HG02623 (cell line): ENCODE results near the gene ANTXRL.
"Not testable (repeated sequence)": the region's sequence is repeated elsewhere in the genome, so short reads cannot be mapped to it uniquely, and the experiment has no call there.

Experiments
- ATAC-seq: cut with Tn5 transposase; IDR thresholded peaks from one replicate; pipeline ENCODE4 v1.9.1; 2021; ENCODE audit warnings: moderate library complexity; ENCODE audit not compliant: unreplicated experiment

ANTXRL gene

DNA sequence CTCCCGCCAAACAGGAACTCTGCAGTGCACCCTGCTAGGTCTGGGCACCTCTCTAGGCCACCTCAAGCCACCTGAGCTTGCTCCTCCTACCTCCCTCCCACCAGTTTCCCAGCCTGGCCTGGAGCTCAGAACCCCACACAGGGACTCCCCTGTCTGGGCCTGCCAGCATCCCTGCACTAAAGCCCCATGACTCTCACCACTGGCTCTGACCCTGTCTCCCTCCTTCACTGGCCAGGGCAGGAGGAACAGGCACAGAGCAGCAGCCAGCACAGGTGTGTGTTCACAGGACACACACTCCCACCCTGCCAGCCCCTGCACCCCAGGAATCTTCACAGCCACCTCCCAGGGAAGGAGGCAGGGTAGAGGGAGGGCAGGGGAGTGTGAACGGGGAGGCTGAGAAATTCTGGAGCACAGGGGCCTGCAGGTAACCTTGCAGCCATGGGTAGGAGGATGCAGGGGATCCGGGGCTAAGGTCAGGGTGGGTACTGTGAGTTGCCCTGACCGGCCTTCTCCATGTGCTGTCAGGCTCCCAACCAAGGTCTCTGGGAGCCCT, 13.9 kb upstream of the ANTXRL start:
- no peak for ATAC-seq

DNA sequence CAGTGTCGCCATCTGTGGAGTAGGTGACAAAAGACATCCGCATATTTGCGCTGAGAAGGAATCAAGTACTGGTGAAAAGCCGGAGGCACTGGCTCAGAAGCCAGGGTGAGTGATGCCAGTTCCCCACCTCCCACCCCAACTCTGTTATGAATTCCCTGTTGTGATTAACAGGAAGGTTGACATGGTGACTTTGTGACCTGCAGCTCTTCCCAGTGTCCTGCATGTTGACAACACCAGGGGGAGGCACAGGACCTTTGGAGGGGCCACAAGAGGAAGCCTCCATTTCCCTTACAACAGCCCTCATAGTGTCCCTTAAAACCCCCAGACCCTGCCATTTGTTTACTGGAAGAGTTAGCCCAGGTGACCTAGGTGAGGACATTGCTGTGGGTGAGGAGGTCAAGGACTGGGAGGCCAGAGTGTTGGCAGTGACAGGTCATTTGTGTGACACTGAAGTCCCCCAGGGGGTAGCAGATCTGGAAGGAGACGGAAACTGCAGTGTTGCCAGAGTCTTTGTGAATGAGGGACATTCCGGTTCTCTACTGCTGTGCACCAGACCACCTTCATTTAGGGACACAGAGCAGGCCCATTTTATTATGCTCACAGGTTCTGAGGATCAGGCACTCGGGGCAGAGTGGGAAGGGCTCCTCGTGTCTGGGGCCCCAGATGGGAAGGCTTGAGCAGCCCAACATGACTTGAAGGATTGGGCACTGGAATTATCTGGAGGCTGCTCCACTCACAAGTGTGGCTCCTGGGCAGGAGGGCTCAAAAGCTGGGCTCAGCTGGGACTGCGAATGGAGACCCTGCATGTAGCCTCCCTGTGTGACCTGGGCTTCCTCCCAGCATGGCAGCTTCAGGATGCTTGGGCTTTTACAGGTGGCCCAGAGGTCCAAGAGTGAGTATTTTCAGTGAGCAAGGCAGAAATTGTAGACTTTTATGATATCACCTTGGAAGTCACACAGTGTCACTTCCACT, 13.0 kb upstream of the ANTXRL start:
- ATAC-seq: no peak

DNA sequence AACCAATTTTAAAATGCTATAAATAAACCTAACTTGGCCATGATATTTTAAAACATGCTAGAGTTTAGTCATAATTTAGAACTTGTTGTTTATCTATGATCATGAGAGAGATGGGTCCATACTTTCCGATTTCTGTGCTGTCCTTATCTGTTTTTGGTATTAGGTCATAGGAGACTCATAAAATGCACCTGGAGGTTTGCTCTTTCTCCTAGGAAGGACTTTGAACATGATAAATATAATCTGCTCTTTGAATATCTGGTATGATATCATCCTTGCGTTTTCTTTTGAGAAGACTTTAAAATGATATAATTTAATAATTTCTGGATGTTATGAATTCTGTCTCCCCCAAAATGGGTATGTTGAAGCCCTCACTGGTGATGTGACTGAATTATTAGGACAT, 9.0 kb upstream of the ANTXRL start:
- ATAC-seq: no peak

DNA sequence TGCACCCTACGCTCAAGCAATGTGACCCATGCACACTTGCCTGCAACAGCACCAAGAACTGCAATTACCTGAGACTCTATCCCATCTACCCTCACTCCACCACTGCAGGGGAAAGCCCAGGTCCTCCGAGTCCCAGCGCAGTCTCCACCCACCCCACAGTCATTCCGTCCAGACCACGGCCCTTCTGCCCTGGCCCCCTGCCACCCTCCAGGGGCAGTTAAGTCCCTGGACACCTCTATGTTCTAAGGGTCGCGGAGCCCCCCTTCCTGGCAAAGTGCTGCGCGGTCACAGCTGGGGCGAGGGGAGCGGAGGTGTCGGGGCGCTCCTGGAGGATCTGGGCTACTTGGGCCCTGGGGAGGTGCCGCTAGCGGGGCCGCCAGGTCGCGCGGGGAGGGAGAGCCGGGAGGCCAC, 4.4 kb upstream of the ANTXRL start:
- ATAC-seq: not testable (repeated sequence)

DNA sequence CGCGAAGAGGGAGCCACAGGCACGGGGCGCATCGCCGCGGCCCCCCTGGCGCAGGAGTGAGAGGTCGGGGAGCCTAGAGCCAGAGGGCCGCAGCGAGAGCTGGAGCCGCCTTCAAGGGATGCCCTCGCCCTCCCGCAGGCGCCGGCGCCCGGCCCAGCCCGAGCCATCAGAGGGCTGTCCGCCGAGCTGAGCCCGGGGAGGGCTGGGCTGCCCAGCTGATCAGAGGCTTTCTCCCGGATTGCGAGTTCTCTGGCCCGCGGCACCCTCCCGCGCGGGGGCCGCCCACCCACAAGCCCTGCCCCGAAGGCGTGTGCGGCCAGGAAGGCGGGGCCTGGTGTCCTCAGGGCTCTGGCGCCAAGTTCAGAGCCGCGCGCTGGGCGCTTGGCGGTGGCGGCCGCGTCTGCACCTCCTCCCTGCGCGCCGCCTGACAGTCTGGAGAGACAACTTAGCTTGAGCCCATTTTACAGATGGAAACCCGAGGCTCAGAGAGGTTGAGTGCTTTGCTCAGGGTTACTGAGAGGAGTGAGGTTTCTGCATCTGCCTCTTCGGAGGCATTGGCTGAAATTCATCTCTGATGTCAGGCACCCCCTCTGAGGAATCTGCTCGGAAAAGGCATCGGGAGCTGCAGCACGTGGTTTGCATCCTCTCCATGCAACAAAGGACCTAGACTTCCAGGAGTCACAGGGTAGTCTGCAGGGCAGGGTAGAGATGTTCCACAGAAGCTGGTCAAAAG, 3.8 kb upstream of the ANTXRL start:
- no peak for ATAC-seq

DNA sequence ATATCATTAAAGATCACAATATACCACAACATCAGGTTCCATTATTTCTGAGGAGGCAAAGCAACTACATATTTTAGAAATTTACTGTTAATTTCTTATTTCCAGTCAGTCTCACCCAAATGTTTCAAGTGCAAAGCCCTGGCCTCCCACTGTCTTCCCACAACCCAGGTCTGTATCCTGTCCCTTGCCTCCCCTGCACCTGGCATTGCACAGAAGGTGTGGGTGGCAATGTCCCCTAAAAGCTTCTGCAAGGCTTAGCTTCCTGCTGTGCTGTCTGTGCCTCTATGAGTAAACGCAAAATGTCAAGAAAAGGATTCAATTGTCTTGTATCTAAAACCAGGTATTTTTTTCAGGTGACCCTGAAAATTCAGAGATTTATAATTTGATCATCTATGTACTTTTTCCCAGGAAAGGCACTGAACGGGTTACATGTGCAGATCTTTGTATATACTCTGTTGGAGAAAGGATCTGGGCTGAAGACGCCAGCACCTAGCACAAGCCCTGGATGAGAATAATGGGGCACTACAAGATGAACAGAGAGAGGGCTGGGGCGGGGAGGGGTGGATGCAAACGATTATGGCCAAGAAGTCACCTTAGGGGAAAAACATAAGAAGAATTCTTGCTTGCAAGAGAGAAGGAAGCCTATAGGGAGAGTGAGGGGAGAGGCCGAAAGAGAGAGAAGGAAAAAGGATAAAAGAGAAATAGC, 3.1 kb upstream of the ANTXRL start:
- no peak for ATAC-seq

DNA sequence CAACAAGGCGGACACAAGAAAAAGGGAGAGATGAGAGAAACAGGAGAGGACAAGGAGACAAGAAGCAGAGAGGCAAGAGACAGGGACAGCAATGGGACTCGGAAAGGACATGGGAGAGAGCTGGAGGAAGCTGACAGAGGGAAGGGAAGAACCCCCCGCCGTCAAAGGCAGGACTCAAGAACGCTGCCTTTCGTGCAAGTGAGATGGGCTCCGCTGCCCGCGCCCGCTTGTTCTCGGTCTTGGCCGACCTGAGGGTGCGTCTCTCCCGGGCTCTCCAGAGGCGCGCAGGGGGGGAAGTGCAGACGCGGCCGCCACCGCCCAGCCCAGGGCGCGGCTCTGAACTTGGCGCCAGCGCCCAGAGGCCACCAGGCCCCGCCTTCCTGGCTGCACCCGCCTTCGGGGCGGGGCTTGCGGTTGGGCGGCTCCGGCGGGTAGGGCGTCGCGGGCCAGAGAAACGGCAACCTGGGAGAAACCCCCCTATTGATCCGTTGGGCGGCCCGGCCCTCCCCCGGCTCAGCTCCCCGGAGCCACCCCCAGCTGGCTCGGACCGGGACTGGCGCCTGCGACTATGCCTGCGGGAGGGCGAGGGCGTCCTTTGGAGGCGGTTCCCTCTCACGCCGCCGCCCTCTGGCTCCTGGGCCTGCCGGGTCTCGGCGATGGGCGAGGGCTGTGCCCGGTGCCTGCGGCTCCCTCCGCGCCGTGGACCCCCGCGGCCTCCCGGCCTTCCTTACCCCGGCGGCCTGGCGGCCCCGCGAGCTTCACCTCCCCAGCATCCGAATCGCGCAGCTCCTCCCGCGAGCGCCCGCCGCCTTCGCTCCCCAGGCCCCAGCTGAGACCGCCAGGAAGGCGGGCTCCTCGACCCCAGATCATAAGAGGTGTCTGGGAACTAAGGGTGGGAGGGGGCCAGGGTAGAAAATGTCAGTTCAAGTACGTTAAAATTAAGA, 2.2 kb upstream of the ANTXRL start:
- ATAC-seq: peak; percentile 92

DNA sequence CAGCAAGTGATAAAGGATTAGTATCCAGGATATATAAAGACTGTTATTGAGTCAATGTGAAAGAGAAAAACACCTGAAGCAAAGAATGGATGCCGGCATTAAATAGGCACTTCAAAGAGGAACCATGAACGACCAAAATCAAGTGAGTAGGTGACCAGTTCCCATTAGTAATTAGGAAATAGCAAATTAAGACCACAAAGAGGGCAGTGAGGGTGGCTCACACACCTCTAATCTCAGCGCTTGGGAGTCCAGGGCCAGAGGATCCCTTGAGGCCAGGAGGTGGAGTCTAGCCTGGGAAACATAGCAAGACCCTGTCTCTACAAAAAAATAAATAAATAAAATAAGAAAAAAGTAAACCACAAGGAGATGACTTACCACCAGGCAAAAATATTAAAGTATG, 1.5 kb upstream of the ANTXRL start:
- ATAC-seq: no peak

DNA sequence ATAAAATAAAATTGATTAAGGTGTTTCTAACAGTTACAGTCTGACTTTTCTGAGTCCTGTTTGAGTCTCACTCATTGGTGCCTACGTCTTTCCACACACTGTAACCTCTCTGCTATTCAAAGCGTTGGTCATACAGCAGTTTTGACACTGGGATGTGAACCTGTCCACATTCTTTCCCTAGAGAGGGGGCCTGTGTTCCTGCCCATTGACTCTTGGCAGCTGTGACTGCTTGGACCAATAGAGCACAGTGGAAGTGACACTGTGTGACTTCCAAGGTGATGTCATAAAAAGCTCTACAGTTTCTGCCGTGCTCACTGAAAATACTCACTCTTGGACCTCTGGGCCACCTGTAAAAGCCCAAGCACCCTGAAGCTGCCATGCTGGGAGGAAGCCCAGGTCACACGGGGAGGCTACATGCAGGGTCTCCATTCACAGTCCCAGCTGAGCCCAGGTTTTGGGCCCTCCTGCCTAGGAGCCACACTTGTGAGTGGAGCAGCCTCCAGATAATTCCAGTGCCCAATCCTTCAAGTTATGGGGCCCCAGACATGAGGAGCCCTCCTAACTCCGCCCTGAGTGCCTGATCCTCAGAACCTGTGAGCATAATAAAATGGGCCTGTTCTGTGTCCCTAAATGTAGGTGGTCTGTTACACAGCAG, 704 bp upstream of the ANTXRL start:
- ATAC-seq: no peak

DNA sequence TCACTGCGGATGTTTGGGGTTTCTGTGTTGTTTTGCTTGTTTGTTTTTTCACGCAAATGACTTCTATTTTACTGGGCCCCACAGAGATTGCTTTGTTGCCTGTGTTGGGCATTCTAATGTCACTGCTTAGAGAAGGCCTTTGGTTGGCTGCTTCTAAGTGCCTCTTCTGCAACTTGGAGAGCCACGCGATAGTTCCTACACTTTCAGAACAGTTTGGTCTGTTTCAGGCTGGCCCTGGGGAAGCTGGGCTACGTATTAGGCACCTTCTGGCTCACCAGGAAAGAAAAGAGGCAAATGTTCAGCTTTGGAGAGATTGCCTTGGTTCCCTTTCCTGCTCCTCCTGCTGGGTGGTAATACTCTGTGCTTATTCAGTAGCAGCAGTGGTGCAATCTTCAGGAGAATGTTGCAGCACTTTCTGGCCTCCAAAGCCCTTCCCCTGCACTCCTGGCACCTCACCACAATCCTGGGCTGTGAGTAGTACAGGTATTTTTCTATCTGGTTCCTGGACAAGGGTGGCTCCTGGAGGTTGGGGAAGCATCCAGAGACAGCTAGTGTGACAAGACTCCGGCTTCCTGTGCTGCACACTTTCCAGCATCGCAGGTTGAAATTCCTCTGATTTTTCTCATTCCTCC, 1.2 kb downstream of the ANTXRL start:
- no peak for ATAC-seq

DNA sequence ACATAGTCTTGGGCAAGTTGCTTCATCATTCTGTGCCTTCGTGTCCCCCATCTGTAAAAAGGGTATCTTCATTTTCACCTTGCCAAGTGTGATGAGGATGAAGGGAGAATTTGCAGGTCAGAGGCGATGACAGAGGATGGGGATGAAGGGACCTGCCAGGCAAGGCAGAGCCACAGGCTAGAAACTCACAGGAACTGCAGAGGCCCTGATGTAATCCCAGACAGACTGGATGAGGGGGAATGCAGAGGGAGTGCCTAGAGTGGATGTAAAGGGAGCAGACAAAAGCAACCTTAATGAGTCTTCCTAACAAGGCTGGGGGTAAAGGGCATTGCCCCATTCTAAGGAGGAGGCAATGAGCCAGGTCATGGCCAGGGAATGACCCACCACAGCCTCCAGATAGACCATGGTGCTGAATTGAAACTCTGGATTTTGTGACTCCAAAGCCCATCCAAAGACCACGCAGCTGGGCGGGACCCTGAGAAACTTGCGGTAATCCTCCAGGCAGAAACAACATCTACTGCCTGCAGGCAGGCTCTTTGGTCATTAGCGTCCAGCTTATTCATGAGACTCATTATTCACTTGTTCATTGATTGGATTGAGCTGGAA, 1.9 kb downstream of the ANTXRL start:
- ATAC-seq: no peak

DNA sequence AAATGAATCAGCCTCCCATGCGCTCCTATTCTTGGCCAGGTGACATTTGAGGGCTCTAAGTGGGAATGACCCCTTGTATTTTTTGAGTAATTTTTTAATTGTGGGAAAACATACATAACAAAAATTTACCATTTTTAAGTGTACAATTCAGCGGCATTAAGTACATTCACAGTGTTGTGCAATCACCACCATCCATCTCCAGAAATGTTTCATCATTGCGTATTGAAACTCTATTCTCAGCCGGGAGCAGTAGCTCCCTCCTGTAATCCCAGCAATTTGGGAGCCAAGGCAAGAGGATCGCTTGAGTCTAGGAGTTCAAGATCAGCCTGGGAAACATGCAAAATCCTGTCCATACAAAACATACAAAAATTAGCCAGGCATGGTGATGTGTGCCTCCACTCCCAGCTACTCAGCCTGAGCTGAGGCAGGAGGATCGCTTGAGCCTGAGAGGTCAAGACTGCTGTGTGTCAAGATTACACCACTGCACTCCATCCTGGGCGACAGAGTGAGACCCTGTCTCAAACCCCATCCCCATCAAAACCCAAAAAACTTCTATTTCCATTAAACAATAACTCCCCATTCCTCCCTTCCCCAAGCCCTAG, 2.5 kb downstream of the ANTXRL start:
- no peak for ATAC-seq

DNA sequence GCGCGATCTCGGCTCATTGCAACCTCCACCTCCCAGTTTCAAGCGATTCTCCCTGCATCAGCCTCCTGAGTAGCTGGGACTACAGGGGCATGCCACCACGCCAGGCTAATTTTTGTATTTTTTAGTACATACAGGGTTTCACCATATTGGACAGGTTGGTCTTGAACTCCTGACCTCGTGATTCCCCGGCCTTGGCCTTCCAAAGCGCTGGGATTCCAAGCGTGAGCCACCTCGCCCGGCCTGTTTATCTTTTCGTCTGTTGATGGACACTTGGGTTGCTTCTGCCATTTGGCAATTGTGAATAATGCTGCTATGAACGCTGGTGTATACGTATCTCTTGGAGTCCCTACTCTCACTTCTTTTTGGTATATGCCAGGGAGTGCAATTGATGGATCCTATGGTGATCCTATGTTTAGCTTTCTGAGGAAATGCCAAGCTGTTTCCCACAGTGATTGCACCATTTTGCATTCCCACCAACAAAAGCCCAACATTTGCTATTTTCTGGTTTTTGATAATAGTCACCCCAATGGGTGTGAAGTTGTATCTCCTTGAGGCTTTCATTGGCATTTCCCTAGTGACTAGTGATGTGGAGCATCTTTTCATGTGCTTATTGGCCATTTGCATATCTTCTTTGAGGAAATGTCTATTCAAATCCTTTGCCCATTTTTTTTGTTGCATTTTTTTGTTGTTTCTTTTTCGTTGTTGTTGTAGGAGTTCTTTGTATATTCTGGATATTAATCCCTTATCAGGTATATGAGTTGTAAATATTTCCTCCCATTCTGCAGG, 3.5 kb downstream of the ANTXRL start:
- no peak for ATAC-seq

DNA sequence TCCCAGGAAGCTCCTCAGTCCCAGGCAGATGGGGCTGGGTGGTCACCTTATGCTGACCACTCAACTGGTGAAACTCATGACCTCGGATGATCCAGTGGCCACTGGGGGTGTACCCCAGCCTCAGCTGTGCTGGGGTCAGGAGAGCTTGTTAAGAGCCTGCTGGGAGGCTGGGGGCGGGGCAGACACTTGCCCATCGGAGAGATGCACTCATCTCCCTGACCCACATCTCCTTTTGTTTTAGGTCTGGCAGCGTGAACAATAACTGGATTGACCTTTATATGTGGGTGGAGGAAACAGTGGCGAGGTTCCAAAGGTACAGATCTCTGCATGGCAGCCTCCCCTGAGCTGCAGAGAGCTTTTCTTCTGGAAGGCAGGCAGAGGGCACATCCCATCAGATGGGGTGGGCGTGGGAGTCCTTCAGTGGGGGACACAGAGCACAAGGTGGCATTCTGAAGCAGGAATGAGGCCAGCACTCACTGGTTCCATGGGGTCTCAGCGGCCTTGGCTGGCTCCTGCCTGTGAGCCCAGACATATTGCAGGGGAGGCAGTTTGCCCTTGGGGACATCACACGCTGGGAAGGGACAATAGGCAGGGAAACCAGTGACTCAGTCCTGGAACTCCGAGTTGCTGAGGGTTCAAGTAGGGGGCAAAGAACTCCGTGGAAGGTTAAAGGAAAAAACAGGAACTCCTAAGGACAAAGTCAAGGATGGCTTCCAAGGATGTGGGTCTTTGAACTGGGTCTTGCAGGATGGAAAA, 5.2 kb downstream of the ANTXRL start:
- ATAC-seq: no peak

DNA sequence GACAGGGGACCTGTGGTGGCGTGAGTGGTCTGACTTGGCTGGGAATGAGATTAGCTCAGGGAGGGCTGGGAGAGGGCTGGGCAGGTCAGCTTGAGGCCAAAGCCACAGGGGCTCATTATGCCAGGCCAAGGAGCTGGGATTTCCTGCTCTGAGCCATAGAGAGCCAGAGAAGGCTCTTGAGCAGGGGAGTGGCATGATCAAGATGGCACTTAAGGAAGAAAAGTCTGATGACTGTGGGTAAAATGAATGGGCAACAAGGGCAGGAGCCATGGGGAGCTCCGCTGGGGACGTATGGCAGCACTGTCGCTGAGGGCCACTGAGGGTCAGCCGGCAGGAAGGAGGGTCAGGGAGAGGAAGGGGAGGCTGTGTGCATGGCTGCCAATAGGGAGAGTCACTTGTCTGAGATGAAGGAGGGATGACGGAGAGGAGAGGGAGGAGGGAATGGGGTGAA, 5.8 kb downstream of the ANTXRL start:
- no peak for ATAC-seq

DNA sequence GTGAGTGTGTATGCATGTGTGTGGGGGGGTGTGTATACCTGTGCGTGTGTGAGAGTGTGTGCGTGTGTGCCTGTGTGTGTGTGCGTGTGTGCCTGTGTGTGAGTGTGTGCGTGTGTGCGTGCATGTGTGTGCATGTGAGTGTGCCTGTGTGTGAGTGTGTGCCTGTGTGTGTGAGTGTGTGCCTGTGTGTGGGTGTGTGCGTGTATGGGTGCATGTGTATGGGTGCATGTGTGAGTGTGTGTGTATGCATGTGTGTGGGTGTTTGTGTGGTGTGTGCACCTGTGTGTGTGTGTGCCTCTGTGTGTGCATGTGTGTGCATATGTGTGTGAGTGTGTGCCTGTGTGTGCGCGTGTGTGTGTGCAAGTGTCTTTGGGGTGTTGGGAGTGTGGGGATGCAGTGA, 6.4 kb downstream of the ANTXRL start:
- no peak for ATAC-seq
